ENCODE data around the gene WIF1.

Gene WIF1

DNA sequence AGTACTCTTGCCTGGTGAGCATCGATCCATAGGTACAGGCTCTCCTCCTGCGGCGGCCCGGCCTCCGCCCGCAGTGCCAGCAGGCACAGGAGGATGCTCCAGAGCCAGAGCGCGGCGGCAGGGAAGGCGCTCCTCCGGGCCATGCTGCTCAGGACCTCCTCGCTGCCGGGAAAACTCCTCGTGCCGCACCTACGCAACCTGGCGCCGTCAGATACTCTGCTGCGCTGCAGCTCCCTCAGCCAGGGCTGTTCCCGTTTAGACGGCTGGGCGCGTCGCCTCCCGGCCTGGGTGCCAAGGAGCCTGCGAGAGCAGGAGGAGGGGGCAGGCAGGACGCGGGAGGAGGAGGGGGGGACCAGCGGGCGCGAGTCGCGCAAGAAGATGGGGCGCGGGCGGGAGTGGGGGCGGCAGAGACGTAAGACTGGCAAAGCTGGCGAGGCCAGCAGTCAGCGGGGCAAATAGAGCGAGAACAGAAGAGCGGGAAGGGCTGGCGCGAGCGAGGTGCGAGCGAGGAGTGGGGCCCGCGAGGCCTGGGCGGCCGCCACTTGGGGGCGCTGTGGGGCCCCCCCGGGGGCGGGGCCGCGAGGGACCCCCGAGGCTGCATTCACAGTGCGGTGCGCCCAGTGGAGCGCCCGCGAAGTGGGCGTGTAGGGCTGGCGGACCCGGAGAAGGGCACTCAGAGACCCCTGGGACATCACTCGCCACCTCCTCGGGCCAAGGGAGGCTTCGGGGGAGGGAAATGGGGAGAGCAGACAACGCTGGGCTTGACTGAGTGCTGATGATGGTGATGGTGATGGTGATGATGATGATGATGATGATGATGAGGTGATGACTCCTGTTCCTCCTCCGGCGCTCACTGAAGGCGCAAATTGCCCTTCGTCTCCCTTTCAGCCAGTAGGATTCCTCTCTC lies at the start of gene WIF1:
Gene WIF1, minus strand, starts transcription at position 257 of the 907 bp plus-strand sequence. Its CDS starts 114 bp downstream, at position 143.
- no peak for DNase-seq

GRCh38 chr12:65170209-65170881 lies 49.2 kb upstream of the WIF1 start:
- peak; percentile 22 for DNase-seq

- DNase-seq = peak; percentile 93
These were observed 48.5 kb upstream of the WIF1 start, which contains the start of gene LEMD3 for GRCh38 chr12:65169320-65170208. Gene LEMD3, plus strand, starts transcription at chr12:65169583. Its CDS starts 14 bp downstream, at chr12:65169597.

DNA sequence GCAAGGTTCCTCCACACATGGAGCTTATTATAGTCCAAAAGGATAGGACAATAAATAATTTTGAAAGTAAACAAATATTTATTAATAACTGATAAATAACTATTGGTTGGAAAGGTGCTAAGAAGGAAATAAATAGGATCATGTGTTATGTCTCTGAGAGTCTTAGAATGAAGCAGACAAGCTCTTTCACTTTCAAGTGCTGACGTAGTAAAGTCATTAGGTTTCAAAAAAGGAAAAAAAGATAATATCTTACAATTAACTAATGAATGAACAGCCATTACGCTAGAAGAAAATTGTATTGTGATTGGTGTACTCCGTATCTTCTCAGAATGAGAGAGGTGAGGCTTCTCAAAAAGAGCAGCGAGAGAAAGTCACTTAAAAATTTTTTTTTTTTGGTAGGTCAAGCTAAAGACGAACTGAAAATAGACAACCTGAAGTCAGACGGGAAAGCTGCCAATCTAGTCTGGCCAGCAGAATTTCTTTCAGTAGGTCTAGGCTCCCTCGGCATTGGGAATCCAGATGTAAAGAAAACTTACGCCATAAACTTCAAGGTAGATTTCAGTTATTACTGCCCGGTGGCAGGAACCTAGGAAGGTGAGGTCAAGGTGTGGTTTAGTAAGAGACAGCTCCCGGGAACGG lies 47.7 kb upstream of the WIF1 start:
- DNase-seq = no peak

- DNase-seq = no peak
These were observed 43.7 kb upstream of the WIF1 start for GRCh38 chr12:65164774-65165173.

- no peak for DNase-seq
These were observed 43.1 kb upstream of the WIF1 start for GRCh38 chr12:65164244-65164643.

DNA sequence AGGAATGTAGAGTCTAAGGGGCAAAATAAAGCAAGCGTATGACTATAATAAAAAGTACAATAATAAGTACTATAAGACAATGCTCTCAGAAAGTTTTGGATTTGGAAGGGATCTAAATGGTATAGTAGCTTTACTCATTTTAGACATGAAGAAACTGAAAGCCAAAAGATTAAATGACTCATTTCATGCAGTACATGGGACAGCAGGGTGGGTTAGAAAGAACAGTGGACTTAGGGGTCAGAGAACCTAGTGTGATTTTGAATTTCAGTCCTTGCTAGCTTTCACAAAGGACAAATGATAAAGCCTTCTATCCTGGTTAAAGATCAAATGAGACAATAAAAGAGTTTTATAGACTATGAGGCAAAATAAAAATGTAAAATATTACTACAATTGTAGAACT lies 41.5 kb upstream of the WIF1 start:
- no peak for DNase-seq

- DNase-seq = no peak
These were observed 36.0 kb upstream of the WIF1 start for GRCh38 chr12:65157091-65157490.

- no peak for DNase-seq
These were observed 35.3 kb upstream of the WIF1 start for GRCh38 chr12:65156366-65156841.

GRCh38 chr12:65155784-65156183 lies 34.7 kb upstream of the WIF1 start:
- DNase-seq = no peak

GRCh38 chr12:65152596-65152995 lies 31.5 kb upstream of the WIF1 start:
- DNase-seq = no peak

DNA sequence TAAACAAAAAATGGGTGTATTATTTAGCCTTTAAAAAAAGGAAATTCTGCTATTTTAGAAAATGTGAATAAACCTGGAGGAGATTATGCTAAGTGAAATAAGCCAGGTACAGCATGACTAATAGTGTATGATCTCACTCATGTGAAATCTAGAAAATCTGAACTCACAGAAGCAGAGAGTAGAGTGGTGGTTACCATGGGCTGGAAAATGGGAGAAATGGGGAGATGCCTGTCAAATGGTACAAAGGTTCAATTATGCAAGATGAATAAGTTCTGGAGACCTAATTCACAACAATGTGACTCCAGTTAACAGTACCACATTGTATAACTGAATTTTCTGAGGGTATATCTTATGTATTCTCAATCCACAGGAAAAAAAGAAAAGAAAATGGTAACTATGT lies 30.9 kb upstream of the WIF1 start:
- DNase-seq = no peak

GRCh38 chr12:65147312-65147905 lies 26.3 kb upstream of the WIF1 start:
- no peak for DNase-seq

GRCh38 chr12:65140738-65141137 lies 19.6 kb upstream of the WIF1 start:
- no peak for DNase-seq

DNA sequence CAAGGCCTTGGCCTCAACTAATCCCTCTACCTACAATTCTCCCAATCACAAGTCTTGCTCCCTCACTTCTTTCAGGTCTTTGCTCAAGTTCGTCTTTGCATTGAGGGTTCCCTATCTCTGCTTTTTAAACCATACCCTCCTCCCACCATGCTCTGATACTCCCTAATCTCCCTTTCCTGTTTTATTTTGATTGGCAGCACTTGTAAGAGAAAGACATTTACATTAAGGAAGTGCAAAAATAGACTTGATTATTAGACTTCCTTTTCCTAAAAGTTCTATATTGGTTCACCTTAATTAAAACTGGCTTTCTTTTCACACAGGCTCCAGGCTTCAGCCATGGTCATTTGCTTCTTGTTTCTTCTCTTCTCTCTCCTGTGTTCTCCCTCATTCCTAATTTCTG lies 18.3 kb upstream of the WIF1 start:
- no peak for DNase-seq

GRCh38 chr12:65133879-65134278 lies 12.8 kb upstream of the WIF1 start:
- no peak for DNase-seq

- DNase-seq = no peak
These were observed 5.4 kb upstream of the WIF1 start for GRCh38 chr12:65126482-65126881.

- DNase-seq = no peak
These were observed 4.9 kb upstream of the WIF1 start for GRCh38 chr12:65125975-65126374.

DNA sequence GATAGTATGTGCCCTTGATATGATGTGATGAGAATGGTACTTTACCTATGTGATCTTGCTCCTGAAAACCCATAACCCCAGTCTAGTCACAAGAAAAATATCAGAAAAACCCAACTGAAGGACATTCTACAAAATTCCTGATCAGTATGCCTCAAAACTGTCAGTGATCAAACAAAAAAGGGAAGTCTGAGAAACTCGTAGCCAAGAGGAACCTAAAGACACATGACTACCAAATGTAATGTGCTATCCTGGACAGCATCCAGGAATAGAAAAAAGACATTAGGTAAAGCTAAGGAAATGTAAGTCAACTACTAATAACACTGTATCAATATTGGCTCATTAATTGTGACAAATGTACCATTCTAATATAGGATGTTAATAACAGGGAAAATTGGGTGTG lies 4.1 kb upstream of the WIF1 start:
- no peak for DNase-seq

DNA sequence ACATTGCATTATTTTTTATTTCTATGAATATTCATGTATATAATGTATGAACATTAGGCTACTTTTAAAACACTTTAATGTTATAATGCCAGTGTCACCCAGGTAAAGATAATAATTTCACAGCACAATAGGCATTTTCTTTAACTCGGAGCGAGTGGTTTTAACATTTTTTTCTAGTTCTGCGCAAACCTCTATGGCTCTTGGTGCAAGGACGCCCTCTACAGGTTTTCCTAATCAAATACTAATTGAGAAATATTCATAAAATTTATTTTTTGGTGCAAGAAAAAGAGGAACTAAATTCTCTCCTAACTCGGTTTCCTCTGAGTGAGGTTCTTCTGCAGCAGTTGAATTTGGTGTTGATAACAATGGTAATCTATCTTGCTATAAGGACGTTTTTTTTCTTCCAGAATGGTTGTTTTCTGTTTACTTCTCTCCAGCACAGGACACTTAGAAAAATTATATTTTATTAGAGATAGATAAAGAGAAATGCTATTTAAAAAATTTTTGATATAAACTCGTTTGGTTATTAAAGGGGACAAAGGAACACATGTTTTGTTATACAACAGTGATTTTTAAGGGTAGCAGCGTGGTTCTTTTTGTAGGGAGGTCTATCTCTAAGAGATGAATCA lies 2.4 kb upstream of the WIF1 start:
- DNase-seq = no peak

- no peak for DNase-seq
These were observed 1.6 kb upstream of the WIF1 start for GRCh38 chr12:65122703-65123102.

Data from NCI-H1048 (cell line).